Spleen (tissue), 11 donors: Measurements from ENCODE around the gene JADE3. TPM values are rescaled to one million over a fixed set of nuclear protein-coding genes. Genes with fewer than 3 reads are reported as not detected.

Source experiments
- DNase-seq: peaks from one replicate; pipeline ENCODE4 v3.0.0-alpha.2; 2020
- H3K27ac ChIP-seq, 8 donors: fragments of 200-600 bp; sonication (generic) in 7 of 8; 1 replicate in 4 of 8; 2 replicates in 4 of 8; pipeline versions ENCODE4 v1.5.0 to v1.8.0; 2016 to 2021; ENCODE audit warnings: inconsistent platforms in 4 of 8, mild to moderate bottlenecking in 4 of 8, moderate library complexity in 1 of 8
- H3K27me3 ChIP-seq, 7 donors: fragments of 200-600 bp; sonication (generic) in 6 of 7; replicated peaks in 1 of 7; 1 replicate in 4 of 7; 2 replicates in 3 of 7; pipeline versions ENCODE4 v1.5.0 to v1.8.0; 2016 to 2021; ENCODE audit warnings: inconsistent platforms in 3 of 7, mild to moderate bottlenecking in 1 of 7
- H3K36me3 ChIP-seq, 6 donors: fragments of 200-600 bp; sonication (generic) in 5 of 6; 1 replicate in 4 of 6; 2 replicates in 2 of 6; pipeline versions ENCODE4 v1.5.0 to v1.8.0; 2016 to 2021; ENCODE audit warnings: inconsistent platforms in 2 of 6
- H3K4me1 ChIP-seq, 6 donors: fragments of 200-600 bp; sonication (generic) in 5 of 6; 1 replicate in 3 of 6; 2 replicates in 3 of 6; pipeline versions ENCODE4 v1.5.0 to v1.8.0; 2016 to 2021; ENCODE audit warnings: inconsistent platforms in 3 of 6
- H3K4me3 ChIP-seq, 8 donors: fragments of 200-600 bp; sonication (generic) in 7 of 8; 1 replicate in 4 of 8; 2 replicates in 4 of 8; pipeline versions ENCODE4 v1.5.0 to v1.8.0; 2016 to 2021; ENCODE audit warnings: inconsistent platforms in 4 of 8, mild to moderate bottlenecking in 4 of 8, moderate library complexity in 2 of 8
- H3K9me3 ChIP-seq, 8 donors: fragments of 200-600 bp; sonication (generic) in 7 of 8; 1 replicate in 4 of 8; 2 replicates in 4 of 8; pipeline versions ENCODE4 v1.5.0 to v1.8.0; 2016 to 2021; ENCODE audit warnings: inconsistent platforms in 4 of 8
- CTCF ChIP-seq, 11 experiments: fragments of 200-600 bp in 7 of 11; fragments of 450-650 bp in 4 of 11; sonication (generic) in 4 of 11; IDR thresholded peaks in 8 of 11; conservative IDR thresholded peaks in 3 of 11; 1 replicate in 7 of 11; 2 replicates in 4 of 11; pipeline versions ENCODE4 v1.4.0 to v1.8.0; 2016 to 2021; ENCODE audit warnings: antibody characterized with exemption in 11 of 11, inconsistent platforms in 4 of 11, mild to moderate bottlenecking in 1 of 11
- POLR2A ChIP-seq, 3 donors: fragments of 450-650 bp; IDR thresholded peaks; one replicate each; pipeline ENCODE4 v1.5.1; 2017; ENCODE audit warnings: antibody characterized with exemption in 3 of 3, mild to moderate bottlenecking in 1 of 3
- POLR2AphosphoS5 ChIP-seq, 3 donors: sonication (generic); formaldehyde crosslinking; IDR thresholded peaks; one replicate each; pipeline ENCODE4 v1.5.1; 2017; ENCODE audit warnings: antibody characterized with exemption in 3 of 3
- WGBS, 5 donors: extraction: QIAGEN DNeasy Blood & Tissue Kit in 3 of 5; methylation state at CpG; one replicate each; pipeline versions ENCODE4 v1.1.5 to v1.1.7; 2013 to 2018; 5-methylcytosine and 5-hydroxymethylcytosine counted together
- intact Hi-C: fragments of 100-400 bp; cut with DNase I; formaldehyde crosslinking; loops from one replicate; pipeline ENCODE4 v1.15.0; 2023; ENCODE audit warnings: low total_unique reads
- polyA plus RNA-seq, 3 donors: library from polyadenylated mRNA; stranded (reverse); fragments of 200-250 nt; gene quantifications; one replicate each; pipeline ENCODE4 v1.2.1, GENCODE V29; 2013
- total RNA-seq, 7 donors: library from RNA; depleted of rRNA in 3 of 7; stranded (reverse); fragments of >200 nt in 3 of 7; fragmentation: NEBNext Ultra II Directional in 4 of 7; extraction: Animal tissue kit (Norgen Biotek cat#: 25700) in 4 of 7; gene quantifications; one replicate each; pipeline versions ENCODE4 v1.1.0 to v1.2.1, GENCODE V29; 2016 to 2021
- donor health status: healthy with polysubstance abuse.
- donor health status: DM: no; HTN: no; CAD: no; lungs with moderate emphysema.
- donor health status: DM: no; HTN: no; CAD: no.
- donor health status: Bipolar disorder and iron deficiency.
- donor health status: healthy.
- donor health status: DM: no; HTN: no; CAD: no.
- donor health status: DM: yes; HTN: yes; CAD: no.

The JADE3 gene
- total and polyA plus RNA-seq, 10 donors: 6.0 to 15.6 (median 11.4) TPM

- no peak overlapping the region for H3K27ac ChIP-seq
- intact Hi-C loops: no loop called here
- H3K9me3 ChIP-seq: no peaks in the 10 kb centered on the region
- DNase-seq: no peak
- H3K27me3 ChIP-seq: peaks cover 0 to 23% (median 0%) of the 10 kb centered on the region in 7 donors
- peaks cover 0 to 13% (median 3%) of the 10 kb centered on the region in 6 donors for H3K4me1 ChIP-seq
- TF ChIP-seq CTCF (IDR thresholded peaks at IDR 0.05 in 8 of 11, conservative IDR thresholded peaks at IDR 0.05 in 3 of 11): no peak
- TF ChIP-seq POLR2AphosphoS5 (IDR thresholded peaks at IDR 0.05): no peak
- no peak for TF ChIP-seq POLR2A (IDR thresholded peaks at IDR 0.05)
- H3K4me3 ChIP-seq: no peak overlapping the region
- no peaks in the 10 kb centered on the region for H3K36me3 ChIP-seq
- 82 to 98% (median 91%) methylated on average over 3 of the region's 3 CpGs for WGBS, 5 donors
These were observed 1.8 kb upstream of the JADE3 start for GRCh38 chrX:46910415-46910814.

GRCh38 chrX:46912603-46913491, 626 bp downstream of the JADE3 start:
- Histone ChIP-seq H3K9me3 (no peaks in the 10 kb centered on the region), H3K4me1 (peaks cover 0 to 13% (median 3%) of the 10 kb centered on the region in 6 donors), H3K4me3 (peak overlapping the region; percentile 44 to 78 (median 55)), H3K27ac (peak overlapping the region in 7 of 8 donors; percentile 22 to 84 (median 74)), H3K36me3 (no peaks in the 10 kb centered on the region), H3K27me3 (peaks cover 0 to 29% (median 0%) of the 10 kb centered on the region in 7 donors)
- TF ChIP-seq POLR2A (IDR thresholded peaks at IDR 0.05): no peak
- peak in 2 of 3 donors; percentile 40 to 63 for TF ChIP-seq POLR2AphosphoS5 (IDR thresholded peaks at IDR 0.05)
- TF ChIP-seq CTCF (IDR thresholded peaks at IDR 0.05 in 8 of 11, conservative IDR thresholded peaks at IDR 0.05 in 3 of 11): peak in 10 of 11 experiments; percentile 20 to 63 (median 49)
- peak; percentile 87 for DNase-seq
- intact Hi-C loops: no loop called here
- WGBS, 5 donors: 0 to 57% (median 0%) methylated on average over 13 to 109 of the region's 109 CpGs

GRCh38 chrX:46913667-46914066, 1.4 kb downstream of the JADE3 start:
- Histone ChIP-seq H3K9me3 (no peaks in the 10 kb centered on the region), H3K4me3 (peak overlapping the region; percentile 44 to 78 (median 55)), H3K27ac (peak overlapping the region in 5 of 8 donors; percentile 63 to 84 (median 77)), H3K4me1 (peaks cover 0 to 13% (median 3%) of the 10 kb centered on the region in 6 donors), H3K36me3 (no peaks in the 10 kb centered on the region), H3K27me3 (peaks cover 0 to 29% (median 0%) of the 10 kb centered on the region in 7 donors)
- intact Hi-C loops: no loop called here
- no peak for TF ChIP-seq POLR2AphosphoS5 (IDR thresholded peaks at IDR 0.05)
- no peak for TF ChIP-seq POLR2A (IDR thresholded peaks at IDR 0.05)
- no peak for TF ChIP-seq CTCF (IDR thresholded peaks at IDR 0.05 in 8 of 11, conservative IDR thresholded peaks at IDR 0.05 in 3 of 11)
- no peak for DNase-seq
- whole genome bisulfite sequencing, 5 donors: 1 to 44% (median 4%) methylated on average over 11 to 14 of the region's 14 CpGs

GRCh38 chrX:46916273-46916672, 4.1 kb downstream of the JADE3 start:
- Histone ChIP-seq H3K4me3 (no peak overlapping the region), H3K4me1 (peaks cover 0 to 13% (median 3%) of the 10 kb centered on the region in 6 donors), H3K9me3 (peaks cover 0 to 13% (median 2%) of the 10 kb centered on the region in 8 donors), H3K27me3 (peaks cover 0 to 29% (median 0%) of the 10 kb centered on the region in 7 donors), H3K27ac (no peak overlapping the region), H3K36me3 (no peaks in the 10 kb centered on the region)
- intact Hi-C loops: no loop called here
- TF ChIP-seq CTCF (IDR thresholded peaks at IDR 0.05 in 8 of 11, conservative IDR thresholded peaks at IDR 0.05 in 3 of 11) (no peak), POLR2A (IDR thresholded peaks at IDR 0.05) (no peak), POLR2AphosphoS5 (IDR thresholded peaks at IDR 0.05) (no peak)
- no peak for DNase-seq
- 70 to 91% (median 79%) methylated on average over 2 of the region's 2 CpGs for WGBS, 5 donors
